GM12878 (cell line): ENCODE results near the gene ERI2. TPM values are rescaled to one million over a fixed set of nuclear protein-coding genes. Genes with fewer than 3 reads are reported as not detected.

Experiments
- EED ChIP-seq: sonication (generic); IDR thresholded peaks from 2 replicates; pipeline ENCODE4 v1.6.1; 2016; ENCODE audit warnings: antibody characterized with exemption, low read depth
- NR2C2 ChIP-seq: IDR thresholded peaks from 2 replicates; pipeline ENCODE4 v1.6.1; 2011; ENCODE audit warnings: borderline replicate concordance, low read depth; ENCODE audit not compliant: control insufficient read depth, insufficient read length
- RAD51 ChIP-seq: fragments of 450-650 bp; IDR thresholded peaks from 2 replicates; pipeline ENCODE4 v1.6.1; 2016; ENCODE audit warnings: moderate library complexity, mild to moderate bottlenecking, inconsistent platforms
- REST ChIP-seq: IDR thresholded peaks from 2 replicates; pipeline ENCODE4 v1.6.1; 2012; ENCODE audit warnings: mild to moderate bottlenecking, low read depth, low read length
- SPI1 ChIP-seq: IDR thresholded peaks from 2 replicates; pipeline ENCODE4 v1.6.1; 2011; ENCODE audit warnings: low read depth, mild to moderate bottlenecking, low read length, moderate library complexity, borderline replicate concordance; ENCODE audit not compliant: insufficient read depth
- YY1 ChIP-seq: IDR thresholded peaks from 2 replicates; pipeline ENCODE4 v1.6.1; 2011; ENCODE audit warnings: low read depth, mild to moderate bottlenecking, low read length
- ZNF384 ChIP-seq: IDR thresholded peaks from 2 replicates; pipeline ENCODE4 v1.6.1; 2012; ENCODE audit warnings: low read depth, mild to moderate bottlenecking, low read length, improper control_type of control experiment, borderline replicate concordance
- ZZZ3 ChIP-seq: IDR thresholded peaks from 2 replicates; pipeline ENCODE4 v1.6.1; 2011; ENCODE audit warnings: low read depth; ENCODE audit not compliant: control insufficient read depth, insufficient read length
- polyA plus RNA-seq, 11 experiments: library from polyadenylated mRNA; depleted of rRNA in 4 of 11; unstranded in 6 of 11; stranded (reverse) in 5 of 11; fragments of >200 nt; fragmentation: Nextera tagmentation in 4 of 11; fragmentation: Illumina TruSeq in 1 of 11; extraction: Ambion mirVana in 4 of 11; extraction: Trizol in 1 of 11; gene quantifications; 1 replicate in 1 of 11; 2 replicates in 10 of 11; pipeline versions ENCODE4 v1.2.1 to v1.2.3, GENCODE V29; 2011 to 2016; ENCODE audit warnings: inconsistent platforms in 2 of 11, missing spikeins in 2 of 11, low read depth in 1 of 11
- total RNA-seq, 4 experiments: library from RNA; depleted of rRNA in 3 of 4; stranded (reverse); fragments of >200 nt in 3 of 4; fragmentation: Illumina TruSeq in 1 of 4; extraction: Trizol in 1 of 4; gene quantifications; 2 replicates each; pipeline versions ENCODE4 v1.2.1 to v1.2.3, GENCODE V29; 2013 to 2021
- TF ChIP-seq, protein P1 (sequence below): fragments of 450-650 bp; IDR thresholded peaks from 2 replicates; pipeline ENCODE4 v1.6.1; 2018; ENCODE audit warnings: borderline replicate concordance, mild to moderate bottlenecking; ENCODE audit not compliant: partially characterized antibody

The ERI2 gene
- total and polyA plus RNA-seq, 10 of the 15 experiments (the other 5 are each of a cell fraction or from before 2014, with no cell fraction given) = 7.7 to 35.5 (median 19.2) TPM

- TF ChIP-seq REST = no peak
- no peak for TF ChIP-seq SPI1
- TF ChIP-seq ZZZ3 = no peak
- no peak for TF ChIP-seq NR2C2
- no peak for TF ChIP-seq RAD51
- TF ChIP-seq, protein P1, sequence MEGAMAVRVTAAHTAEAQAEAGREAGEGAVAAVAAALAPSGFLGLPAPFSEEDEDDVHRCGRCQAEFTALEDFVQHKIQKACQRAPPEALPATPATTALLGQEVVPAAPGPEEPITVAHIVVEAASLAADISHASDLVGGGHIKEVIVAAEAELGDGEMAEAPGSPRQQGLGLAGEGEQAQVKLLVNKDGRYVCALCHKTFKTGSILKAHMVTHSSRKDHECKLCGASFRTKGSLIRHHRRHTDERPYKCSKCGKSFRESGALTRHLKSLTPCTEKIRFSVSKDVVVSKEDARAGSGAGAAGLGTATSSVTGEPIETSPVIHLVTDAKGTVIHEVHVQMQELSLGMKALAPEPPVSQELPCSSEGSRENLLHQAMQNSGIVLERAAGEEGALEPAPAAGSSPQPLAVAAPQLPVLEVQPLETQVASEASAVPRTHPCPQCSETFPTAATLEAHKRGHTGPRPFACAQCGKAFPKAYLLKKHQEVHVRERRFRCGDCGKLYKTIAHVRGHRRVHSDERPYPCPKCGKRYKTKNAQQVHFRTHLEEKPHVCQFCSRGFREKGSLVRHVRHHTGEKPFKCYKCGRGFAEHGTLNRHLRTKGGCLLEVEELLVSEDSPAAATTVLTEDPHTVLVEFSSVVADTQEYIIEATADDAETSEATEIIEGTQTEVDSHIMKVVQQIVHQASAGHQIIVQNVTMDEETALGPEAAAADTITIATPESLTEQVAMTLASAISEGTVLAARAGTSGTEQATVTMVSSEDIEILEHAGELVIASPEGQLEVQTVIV = no peak
- no peak for TF ChIP-seq YY1
- TF ChIP-seq ZNF384 = no peak
- TF ChIP-seq EED = no peak
Measured at GRCh38 chr16:20762404-20763123, 43.7 kb downstream of the ERI2 start (continued).
